NT2/D1 (cell line): ENCODE measurements around the gene BAIAP2L2.

Source experiments
- SUZ12 ChIP-seq: IDR thresholded peaks from 2 replicates; pipeline ENCODE4 v1.6.1; 2011; ENCODE audit not compliant: insufficient read length, insufficient read depth; ENCODE audit errors: extremely low read depth
- ZNF274 ChIP-seq: IDR thresholded peaks from 2 replicates; pipeline ENCODE4 v1.6.1; 2011; ENCODE audit warnings: mild to moderate bottlenecking, low read depth, low read length

GRCh38 chr22:38038426-38038825 lies 72.1 kb downstream of the BAIAP2L2 start:
- TF ChIP-seq ZNF274 (no peak), SUZ12 (no peak)
